ENCODE measurements around the gene RBM38.
"Not testable (repeated sequence)": the region's sequence is repeated elsewhere in the genome, so short reads cannot be mapped to it uniquely, and the experiment has no call there.

RBM38 gene

GRCh38 chr20:57405236-57406016, 14.2 kb downstream of the RBM38 start:
- DNase-seq: no peak

- no peak for DNase-seq
Measured at GRCh38 chr20:57407541-57407956, 16.4 kb downstream of the RBM38 start.

- DNase-seq: no peak
Measured at GRCh38 chr20:57408131-57408530, 16.9 kb downstream of the RBM38 start.

- DNase-seq: no peak
Measured at GRCh38 chr20:57408536-57409233, 17.5 kb downstream of the RBM38 start.

GRCh38 chr20:57409316-57409671, 18.1 kb downstream of the RBM38 start:
- DNase-seq: no peak

GRCh38 chr20:57409672-57410397, 18.6 kb downstream of the RBM38 start:
- DNase-seq: no peak

- DNase-seq: no peak
Measured at GRCh38 chr20:57410398-57410920, 19.3 kb downstream of the RBM38 start.

GRCh38 chr20:57410924-57411323, 19.7 kb downstream of the RBM38 start:
- DNase-seq: no peak

GRCh38 chr20:57411406-57412283, 20.4 kb downstream of the RBM38 start:
- no peak for DNase-seq

GRCh38 chr20:57412347-57413029, 21.3 kb downstream of the RBM38 start:
- DNase-seq: no peak

GRCh38 chr20:57413986-57414385, 22.8 kb downstream of the RBM38 start:
- no peak for DNase-seq

- no peak for DNase-seq
Measured at GRCh38 chr20:57414867-57415592, 23.8 kb downstream of the RBM38 start.

GRCh38 chr20:57415771-57416170, 24.6 kb downstream of the RBM38 start:
- DNase-seq: no peak

- no peak for DNase-seq
Measured at GRCh38 chr20:57416296-57417022, 25.3 kb downstream of the RBM38 start.

GRCh38 chr20:57417051-57417689, 26.0 kb downstream of the RBM38 start:
- no peak for DNase-seq

GRCh38 chr20:57417830-57418780, 26.9 kb downstream of the RBM38 start:
- no peak for DNase-seq

- DNase-seq: not testable (repeated sequence)
Measured at GRCh38 chr20:57419479-57419878, 28.3 kb downstream of the RBM38 start.

- no peak for DNase-seq
Measured at GRCh38 chr20:57420571-57421252, 29.5 kb downstream of the RBM38 start.

All from stimulated activated CD4-positive, alpha-beta T cell treated with anti-CD3 and anti-CD28 coated beads, Interleukin-4, amount 100 ng/mL, for 4 hours (primary cell).